ENCODE measurements around the gene DOCK1.
"Not testable (repeated sequence)": the region's sequence is repeated elsewhere in the genome, so short reads cannot be mapped to it uniquely, and the experiment has no call there.

Gene DOCK1

DNA sequence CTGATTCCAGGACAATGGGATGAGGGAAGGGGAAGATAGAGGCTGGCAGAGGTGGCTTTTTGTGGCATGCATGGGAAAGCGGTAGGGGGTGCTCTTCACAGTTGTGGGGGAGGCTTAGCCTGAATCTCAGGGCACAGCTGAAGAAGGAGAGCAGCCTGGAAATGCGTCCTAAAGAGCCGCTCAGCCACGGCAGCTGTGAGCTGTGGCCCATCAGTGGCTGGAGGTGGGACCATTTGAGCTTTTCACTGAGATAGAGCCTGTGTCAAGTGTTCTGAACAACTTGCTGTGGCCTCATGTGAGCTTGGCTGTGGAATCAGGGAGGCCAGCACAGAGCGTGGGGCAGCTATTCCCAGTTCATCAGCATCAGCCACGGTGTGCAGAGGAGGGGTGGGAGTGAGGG lies 391.5 kb downstream of the DOCK1 start:
- no peak for DNase-seq

DNA sequence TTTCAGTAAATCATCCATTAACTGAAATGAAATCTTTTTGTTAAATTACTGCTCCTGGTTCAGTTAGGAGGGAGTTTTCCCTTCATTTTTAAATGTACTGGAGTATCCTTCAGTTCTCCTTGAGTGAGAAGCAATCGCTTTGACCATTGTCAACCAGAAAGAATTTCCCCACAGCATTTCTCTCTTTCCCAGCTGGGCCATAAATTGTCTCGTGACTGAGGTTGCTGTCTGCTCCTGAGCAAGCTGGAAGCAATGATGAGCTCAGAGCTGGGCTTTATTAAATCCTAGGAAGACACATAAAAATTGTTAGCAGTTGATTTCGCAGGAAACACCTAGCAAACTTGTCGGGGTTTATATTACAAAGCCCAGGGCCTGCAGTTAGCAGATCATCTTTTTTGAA lies 393.2 kb downstream of the DOCK1 start:
- DNase-seq: no peak

DNA sequence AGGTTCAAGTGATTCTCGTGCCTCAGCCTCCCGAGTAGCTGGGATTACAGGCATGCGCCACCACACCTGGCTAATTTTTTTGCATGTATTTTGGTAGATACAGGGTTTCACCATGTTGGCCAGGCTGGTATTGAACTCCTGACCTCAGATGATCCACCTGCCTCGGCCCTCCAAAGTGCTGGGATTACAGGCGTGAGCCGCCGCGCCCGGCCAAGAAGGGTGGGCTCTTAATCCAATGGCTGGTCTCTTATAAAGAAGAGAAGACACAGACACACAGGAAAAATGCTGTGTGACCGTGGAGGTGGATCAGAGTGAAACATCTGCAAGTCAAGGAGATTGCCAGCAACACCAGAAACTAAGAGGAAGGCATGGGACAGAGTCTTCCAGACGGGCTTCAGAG lies 394.0 kb downstream of the DOCK1 start:
- DNase-seq: not testable (repeated sequence)

DNA sequence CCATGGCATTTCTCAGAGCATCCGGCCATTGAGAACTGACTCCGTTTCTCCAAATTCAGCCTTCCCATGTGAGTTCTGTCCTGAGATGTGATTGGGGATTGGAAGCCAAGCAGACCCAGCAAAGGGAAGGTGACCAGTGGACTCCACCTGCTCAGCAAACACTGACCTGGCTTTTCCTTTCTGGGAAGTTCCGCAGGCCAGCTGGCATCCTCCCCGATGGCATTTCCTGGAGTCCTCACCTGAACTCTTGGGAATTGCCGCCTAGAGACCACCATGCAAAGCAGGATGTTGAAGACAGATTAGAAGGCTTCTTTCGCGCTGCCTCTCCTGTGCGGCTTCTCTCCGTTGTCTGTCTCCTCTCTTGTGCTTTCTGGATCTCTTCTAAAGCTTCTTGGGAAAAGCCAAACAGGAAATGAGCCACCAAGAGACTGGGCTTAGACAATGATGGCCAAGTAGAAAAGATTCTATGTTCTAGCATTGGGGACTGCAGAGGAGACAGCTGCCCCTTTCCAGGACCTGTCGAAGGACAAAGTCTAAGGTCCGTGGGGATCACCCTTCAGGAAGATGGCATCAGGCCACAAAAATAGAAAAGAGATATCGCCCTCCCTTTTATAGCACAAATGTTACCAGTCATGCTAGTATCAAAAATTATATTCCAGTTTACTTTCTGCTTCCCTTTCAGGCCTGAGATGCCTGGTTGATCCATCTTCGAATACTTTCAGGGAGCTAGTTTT lies 394.9 kb downstream of the DOCK1 start:
- no peak for DNase-seq

DNA sequence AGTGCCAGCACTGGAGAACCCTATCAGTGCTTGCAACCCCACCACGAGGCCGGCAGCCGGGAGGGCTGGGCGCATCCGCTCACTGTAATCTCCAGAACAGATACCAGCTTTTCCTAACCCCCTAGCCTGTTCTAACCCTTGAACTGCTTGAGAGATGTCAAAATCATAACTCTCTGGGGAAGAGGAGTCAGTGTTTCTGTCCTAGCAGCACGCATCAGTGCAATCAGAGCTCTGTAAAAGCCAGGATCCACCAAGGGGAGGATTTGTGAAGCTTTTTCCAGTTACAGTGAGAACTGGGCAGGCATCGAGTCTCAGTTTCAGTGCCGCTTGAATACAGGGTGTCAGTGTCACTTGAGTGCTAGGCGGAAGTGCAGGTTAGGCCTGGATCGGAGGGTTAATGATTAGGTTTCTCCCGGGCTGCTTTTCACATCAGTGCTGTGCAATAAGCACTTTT lies 395.7 kb downstream of the DOCK1 start:
- DNase-seq: no peak

DNA sequence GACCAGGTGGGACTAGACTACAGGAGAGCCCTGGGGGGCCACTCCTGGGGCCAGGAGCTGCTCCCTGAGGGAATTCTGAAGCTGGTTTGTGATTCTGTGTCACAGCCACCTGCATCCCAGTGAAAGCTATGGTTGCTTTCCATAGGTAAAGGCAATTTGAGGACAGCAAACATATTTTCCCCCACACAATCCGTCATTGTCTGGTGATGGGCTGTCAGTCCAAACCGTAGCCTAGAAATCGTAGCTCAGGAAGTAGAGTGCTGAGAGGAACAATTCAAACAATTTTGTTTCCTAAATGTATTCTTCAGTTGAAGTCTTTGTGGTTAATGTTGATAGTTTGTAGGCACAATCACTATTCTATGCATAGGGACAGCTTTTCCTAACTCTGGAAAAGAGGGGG lies 397.1 kb downstream of the DOCK1 start:
- no peak for DNase-seq

DNA sequence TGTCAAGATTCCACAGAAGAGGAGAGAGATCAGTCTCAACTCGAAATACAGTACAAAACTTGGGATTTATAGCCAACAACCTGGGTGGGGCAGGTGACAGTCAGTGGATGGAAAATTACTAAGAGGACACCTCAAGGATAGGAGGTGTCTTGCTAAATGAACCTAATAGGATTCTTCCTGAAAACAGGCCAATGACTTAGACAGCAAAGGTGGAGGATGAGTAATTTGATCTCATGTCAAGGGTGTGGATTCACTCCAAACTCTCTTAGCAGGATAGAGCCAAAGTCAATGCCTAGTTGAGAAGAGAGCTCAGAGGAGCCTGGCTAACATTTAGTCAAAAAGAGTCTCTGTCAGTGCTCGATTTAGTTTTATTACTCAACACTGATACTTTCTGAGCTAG lies 397.9 kb downstream of the DOCK1 start:
- DNase-seq: no peak

DNA sequence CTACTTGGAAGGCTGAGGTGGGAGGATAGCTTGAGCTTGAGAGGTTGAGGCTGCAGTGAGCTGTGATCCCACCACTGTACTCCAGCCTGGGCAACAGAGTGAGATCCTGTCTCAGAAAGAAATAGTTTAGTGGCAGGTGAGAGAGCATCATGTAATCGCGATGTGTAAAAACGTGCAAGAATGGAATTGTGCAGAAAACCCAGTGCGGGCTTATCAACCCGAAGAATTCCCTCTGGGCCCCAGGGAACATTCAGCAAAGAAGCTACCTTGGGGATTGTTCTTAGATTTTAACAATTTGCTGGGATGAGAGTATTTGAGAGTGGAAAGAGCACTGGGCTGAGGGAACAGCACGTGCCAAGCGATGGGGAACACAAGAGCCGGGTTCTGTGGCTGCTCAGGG lies 398.5 kb downstream of the DOCK1 start:
- no peak for DNase-seq

DNA sequence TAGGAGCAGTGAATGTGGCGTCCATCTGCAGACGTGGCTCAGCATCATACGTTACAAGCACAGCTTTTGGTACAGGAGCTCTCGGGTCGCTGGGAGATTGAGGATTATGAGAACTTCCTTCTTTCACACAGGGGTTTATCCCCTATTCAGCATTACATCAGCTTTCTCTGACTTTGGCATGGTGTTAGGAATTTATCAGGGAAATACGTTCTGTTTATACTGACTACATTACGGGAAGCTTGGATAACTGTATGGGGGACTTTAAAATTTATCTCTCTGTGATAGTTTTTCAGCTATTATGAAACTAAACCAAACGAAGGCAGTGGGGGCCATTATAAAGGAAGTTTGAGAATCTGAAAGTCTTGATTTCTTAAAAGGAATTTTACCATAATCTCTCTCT lies 401.3 kb downstream of the DOCK1 start:
- no peak for DNase-seq

DNA sequence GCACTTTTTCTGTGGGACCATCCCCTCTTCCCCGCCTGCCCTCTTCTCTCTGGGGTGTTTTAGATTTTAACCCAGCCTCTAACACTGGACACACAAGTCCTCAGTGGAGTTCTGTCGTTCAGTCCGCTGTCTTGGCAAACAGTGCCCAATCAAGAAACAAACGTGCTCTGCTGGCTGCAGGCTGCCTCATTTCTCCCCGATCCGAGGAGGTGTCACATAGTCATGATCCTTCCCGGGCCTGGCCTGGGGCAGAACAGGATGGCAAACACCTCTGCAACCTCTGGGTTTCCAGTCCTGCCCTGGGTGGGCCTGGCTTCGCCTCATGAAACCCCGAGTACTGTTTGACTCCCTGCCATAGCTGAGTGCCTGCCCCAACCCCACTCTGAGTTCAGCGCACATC lies 402.1 kb downstream of the DOCK1 start:
- no peak for DNase-seq

DNA sequence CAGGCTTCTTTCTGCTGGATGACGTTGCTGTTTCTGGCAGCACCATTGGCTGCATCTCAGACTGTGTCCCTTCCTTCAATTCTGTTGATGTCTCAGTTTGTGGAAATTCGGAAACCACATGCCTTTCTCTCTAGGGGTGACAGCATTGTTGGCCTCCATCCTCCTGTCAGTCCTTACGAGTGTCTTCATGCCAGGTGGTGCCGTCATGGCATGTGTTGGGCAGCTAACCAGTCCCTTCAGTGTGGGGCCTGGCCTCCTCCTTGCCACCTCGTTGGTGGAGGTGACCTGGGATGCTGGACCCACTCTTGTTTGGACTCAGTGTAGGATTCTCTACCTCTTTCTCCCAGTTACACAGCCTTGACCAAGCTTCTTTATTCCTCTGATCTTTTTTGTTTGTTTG lies 402.8 kb downstream of the DOCK1 start:
- no peak for DNase-seq

DNA sequence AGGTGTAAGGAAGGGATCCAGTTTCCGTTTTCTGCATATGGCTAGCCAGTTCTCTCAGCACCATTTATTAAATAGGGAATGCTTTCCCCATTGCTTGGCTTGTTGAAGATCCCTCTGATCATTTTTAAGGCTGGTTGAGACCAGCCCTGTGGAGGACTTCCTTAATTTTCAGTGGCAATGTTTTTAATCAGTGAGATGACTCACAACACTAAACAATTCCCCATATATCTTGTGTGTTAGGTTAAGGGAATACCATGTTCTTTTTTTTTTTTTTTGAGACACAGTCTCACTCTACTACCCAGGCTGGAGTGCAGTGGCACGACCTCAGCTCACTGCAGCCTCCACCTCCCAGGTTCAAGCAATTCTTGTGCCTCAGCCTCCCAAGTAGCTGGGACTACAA lies 404.4 kb downstream of the DOCK1 start:
- DNase-seq: not testable (repeated sequence)

DNA sequence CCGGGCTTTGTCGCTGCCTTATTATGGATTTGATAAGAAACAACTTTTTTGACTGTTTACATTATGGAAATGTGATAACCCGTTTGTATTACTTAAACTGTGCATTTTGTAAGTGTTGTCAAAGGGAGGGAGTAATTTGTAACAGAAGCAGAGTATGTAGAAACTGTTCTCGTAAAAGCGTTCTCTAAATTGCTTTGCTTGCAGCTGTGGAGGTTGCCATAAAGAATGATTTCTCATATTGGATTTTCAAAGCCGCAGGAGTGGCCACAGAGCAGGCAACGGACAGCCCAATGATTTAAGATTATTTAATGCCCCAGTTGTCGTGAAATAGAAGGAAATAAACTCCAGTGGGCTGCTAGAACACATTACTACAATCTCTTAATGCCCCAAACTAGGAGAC lies 405.2 kb downstream of the DOCK1 start:
- DNase-seq: no peak

DNA sequence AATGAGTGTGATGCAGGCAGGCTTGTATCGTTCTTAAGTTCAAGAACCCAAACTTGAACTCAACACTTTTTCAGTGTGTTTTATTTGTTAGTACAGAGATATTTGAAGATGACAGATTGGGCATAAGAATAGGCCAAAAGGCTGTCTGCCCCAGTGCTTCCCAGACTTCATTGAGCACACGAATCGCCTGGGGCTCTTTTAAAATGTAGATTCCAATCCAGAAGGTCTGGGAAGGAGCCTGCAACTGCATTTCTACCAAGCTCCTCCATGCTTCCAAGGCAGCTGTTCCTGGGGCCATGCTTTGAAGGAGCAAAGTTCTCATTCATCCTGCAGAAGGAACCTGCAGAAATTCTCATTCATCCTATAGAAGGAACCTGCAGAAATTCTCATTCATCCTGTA lies 405.7 kb downstream of the DOCK1 start:
- DNase-seq: no peak

DNA sequence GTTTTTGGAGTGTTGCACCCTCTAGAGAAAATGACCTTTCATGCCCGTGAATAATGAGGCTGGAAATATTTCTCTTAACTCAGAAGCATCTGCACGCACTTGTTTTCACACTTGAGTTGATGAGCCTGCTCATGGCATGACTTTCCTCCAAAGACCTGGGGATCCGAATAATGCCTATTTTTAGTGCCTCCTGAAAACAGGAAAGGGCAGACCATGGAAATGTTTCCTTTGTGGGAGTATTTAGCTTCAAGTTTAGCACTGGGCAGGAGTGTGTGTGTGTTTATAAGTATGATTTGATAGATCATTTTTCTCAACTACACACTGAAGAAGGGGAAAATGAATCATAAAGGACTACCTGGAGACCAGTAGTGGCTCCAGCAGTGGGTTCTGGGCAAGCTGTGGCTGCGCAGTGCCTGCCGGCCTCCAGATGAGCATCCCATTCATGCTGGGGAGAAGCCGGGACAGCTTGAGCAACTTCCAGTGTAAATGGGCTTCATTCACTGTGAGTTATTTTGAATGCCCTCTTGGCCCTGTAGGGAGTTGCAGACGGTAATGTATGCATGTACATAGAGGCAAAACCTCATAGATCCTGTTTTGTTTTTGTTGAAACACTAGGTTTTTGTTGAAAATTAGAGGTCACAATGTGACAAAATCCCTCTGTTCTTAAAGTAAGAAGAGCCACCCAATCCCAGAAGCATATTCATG lies 408.9 kb downstream of the DOCK1 start:
- no peak for DNase-seq

DNA sequence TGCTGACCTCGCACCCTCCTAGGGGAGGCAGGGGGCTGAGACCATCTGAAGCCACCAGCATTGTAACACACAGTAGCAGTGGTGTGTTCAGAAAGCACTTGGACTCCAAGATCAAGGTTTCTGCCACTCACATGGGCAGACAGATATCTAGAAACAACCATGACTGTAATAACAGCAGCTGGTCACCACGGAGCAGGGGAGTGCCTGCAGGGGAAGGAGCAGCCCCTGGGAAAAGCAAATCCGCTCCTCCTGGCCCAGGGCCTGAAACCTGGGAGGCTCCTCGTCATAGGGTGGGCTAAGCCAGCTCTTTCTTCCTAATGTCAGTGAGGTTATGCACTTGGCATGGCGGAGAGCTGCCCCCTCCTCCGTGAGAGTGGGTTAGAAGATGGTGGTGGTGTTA lies 409.6 kb downstream of the DOCK1 start:
- DNase-seq: no peak

DNA sequence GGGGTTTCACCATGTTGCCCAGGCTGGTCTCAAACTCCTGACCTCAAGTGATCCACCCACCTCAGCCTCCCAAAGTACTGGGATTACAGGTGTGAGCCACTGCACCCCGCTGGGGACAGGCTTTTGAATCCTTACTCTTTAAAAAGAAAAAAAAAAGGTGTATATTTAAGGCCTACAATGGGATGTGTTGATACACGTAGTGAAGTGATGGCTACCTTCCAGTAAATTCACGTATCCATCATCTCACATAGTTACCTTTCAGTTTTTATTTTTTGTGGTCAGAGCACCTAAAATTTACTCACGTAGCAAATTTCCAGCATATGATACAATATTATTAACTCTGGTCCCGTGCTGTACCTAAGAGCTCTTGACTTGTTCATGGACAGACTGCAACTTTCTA lies 410.7 kb downstream of the DOCK1 start:
- DNase-seq: no peak

DNA sequence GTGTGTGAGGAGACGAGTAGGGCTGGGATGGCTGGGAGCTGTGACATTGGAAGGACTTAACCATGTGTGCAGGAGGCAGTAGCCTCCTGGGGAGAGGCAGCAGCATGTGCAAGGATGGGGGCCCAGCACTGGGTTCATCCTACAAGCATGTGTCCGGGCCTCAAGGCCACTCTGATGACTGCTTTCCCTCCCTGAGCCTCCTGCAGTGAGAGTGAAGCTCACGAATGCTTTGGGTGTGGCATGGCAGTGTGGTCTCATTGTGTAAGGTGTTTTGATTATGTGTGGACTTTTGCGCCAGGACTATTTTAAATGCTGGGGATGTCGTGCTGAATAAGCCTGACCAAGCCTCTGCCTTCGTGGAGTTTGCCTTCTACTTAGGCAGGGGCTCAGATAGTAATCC lies 413.2 kb downstream of the DOCK1 start:
- DNase-seq: no peak

DNA sequence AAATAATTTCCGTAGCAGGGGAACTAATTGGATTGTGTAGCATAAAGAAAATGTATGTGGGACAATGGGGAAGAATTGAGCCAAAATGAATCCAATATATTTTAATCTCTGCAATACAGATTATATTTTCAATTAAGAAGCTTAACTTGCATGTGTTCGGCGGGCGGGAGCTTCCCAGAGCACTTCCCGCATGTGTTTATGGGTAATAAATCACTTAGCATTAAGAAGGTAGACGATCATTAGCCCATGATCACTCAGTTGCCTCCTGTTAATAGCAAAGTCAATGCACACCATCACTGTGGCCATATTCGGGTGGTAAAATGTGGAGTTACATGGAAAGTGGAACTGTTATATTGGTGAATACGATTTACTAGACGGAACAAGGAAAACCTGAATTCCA lies 414.0 kb downstream of the DOCK1 start:
- DNase-seq: no peak

DNA sequence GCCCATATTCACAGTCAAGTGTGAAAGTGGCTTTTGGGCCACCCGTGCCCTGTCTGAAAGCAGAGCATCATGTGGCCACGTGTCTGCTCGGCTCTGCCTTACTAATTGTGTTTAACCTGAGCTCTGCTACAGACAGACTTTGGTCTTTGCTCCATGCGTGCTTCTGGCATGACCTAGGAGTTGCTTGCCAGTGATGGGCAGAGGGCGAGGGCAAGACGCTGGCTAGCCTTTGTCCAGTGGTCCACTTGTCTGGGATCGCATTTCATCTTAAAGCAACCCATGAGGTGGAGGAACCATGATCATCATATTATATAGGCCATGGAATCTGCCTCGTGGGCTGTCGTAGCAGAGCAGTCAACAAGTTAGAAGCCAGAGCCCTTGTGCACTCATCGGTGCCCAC lies 414.5 kb downstream of the DOCK1 start:
- no peak for DNase-seq

DNA sequence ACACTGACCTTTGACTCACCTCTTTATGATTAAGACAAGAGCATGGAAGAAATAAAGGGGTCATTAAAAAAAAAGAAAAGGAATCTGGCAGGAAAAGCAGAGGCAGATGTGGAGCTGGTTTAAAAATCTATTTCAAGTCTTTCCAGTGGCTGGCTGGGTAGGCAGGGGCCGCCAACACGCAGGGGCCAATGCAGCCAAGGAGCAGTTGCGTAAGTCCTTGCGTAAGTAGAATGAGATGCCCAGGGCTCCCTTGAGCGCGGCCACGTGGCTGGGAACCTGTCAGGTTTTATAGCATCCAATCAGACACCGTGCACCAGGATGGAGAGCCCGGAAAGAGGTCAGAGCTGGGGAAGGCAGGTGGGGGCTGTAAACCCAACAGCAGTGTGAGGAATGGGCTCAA lies 414.9 kb downstream of the DOCK1 start:
- DNase-seq: no peak

DNA sequence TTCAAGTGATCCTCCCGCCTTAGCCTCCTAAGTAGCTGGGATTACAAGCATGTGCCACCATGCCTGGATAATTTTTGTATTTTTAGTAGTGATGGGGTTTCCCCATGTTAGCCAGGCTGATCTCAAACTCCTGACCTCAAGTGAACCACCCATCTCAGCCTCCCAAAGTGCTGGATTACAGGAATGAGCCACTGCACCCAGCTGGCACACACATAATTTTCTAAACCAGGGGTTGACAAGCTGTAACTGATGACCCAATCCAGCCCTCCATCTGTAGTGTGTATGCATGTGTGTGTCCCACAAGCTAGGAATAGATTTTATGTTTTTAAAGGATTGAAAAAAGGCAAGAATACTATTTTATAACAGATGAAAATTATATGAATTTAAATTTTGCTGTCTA lies 417.1 kb downstream of the DOCK1 start:
- DNase-seq: no peak

DNA sequence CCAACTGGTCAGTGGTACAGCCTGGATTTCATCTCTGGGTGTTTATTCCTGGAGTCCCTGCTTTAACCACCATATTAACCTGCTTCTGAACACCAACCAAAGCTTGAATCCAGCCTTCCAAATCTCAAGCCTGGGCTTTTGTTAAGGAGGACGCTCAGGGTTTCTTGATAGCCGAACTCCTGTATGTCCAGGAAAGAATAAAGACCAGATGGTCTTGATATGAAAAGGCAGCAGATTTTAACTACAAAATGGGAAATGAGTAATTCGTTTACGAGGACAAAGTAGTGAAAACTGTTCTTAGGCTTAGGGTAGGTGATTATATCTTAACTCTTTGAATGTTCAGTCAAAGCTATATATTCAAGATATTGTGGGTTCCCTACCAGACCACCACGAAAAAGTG lies 420.3 kb downstream of the DOCK1 start:
- no peak for DNase-seq

DNA sequence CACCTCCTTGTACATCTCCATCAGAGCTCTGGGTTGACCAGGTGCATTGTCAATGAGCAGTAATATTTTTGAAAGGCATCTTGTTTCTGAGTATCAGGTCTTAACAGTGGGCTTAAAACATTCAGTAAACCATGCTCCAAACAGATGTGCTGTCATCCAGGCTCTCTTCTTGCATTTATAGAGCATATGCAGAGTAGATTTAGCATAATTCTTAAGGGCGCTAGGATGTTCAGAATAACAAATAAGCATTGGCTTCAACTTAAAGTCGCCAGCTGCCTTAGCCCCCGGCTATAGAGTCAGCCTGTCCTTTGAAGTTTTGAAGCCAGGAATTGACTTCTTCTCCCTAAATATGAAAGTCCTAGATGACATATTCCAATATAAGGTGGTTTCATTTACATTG lies 421.7 kb downstream of the DOCK1 start:
- no peak for DNase-seq

DNA sequence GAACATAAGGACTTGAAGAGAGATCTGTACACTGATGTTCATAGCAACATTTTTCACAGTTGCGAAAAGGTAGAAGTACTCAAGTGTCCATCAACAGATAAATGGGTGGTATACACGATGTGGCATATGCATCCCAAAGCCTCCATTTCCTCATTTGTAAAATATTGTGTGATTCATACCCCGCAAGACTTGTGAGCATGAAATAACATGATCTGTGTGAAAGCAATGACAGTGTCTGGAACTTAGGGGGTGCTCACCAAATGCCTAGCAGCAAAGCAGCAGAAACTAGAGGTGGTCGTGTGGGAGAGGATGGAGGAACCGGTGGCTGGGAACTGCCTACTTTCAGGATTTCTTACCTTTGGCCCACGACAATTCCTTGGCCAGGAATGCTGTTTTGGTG lies 426.5 kb downstream of the DOCK1 start:
- DNase-seq: no peak

All from NCI-H1105 treated with DMSO at 0.1 percent for 48 hours (cell line).